Prostate gland (tissue), 2 donors: ENCODE results near the gene MYH9. TPM values are rescaled to one million over a fixed set of nuclear protein-coding genes. Genes with fewer than 3 reads are reported as not detected.
"Not testable (repeated sequence)": the region's sequence is repeated elsewhere in the genome, so short reads cannot be mapped to it uniquely, and the experiment has no call there.

Experiments
- DNase-seq: peaks from one replicate; pipeline ENCODE4 v3.0.0-alpha.2; 2019; ENCODE audit warnings: low spot score
- H3K27ac ChIP-seq, 2 donors: fragments of 200-600 bp; sonication (generic); 2 replicates each; pipeline ENCODE4 v1.5.1; 2017 to 2019
- H3K27me3 ChIP-seq: fragments of 200-600 bp; sonication (generic); replicated peaks from 2 replicates; pipeline ENCODE4 v1.5.1; 2019; ENCODE audit not compliant: insufficient read depth
- H3K36me3 ChIP-seq, 2 donors: fragments of 200-600 bp; sonication (generic); 1 replicate in 1 of 2; 2 replicates in 1 of 2; pipeline versions ENCODE4 v1.5.1 to v1.8.1; 2017 to 2019
- H3K4me1 ChIP-seq: fragments of 200-600 bp; sonication (generic); replicated peaks from 2 replicates; pipeline ENCODE4 v1.5.1; 2019
- H3K4me3 ChIP-seq, 2 donors: fragments of 200-600 bp; sonication (generic); 2 replicates each; pipeline ENCODE4 v1.5.1; 2017 to 2019
- H3K9me3 ChIP-seq: fragments of 200-600 bp; sonication (generic); 2 replicates; pipeline ENCODE4 v1.5.1; 2017
- POLR2A ChIP-seq: fragments of 450-650 bp; IDR thresholded peaks from one replicate; pipeline ENCODE4 v1.6.1; 2016; ENCODE audit warnings: antibody characterized with exemption, mild to moderate bottlenecking
- POLR2AphosphoS5 ChIP-seq: sonication (generic); formaldehyde crosslinking; IDR thresholded peaks from one replicate; pipeline ENCODE4 v1.6.1; 2017; ENCODE audit warnings: antibody characterized with exemption
- WGBS: methylation state at CpG from one replicate; pipeline ENCODE4 v1.1.5; 2018; 5-methylcytosine and 5-hydroxymethylcytosine counted together
- intact Hi-C: fragments of 100-400 bp; cut with DNase I; formaldehyde crosslinking; loops from one replicate; pipeline ENCODE4 v1.14.2; 2022
- total RNA-seq, 2 donors: library from RNA; depleted of rRNA; stranded (reverse); fragments of >200 nt; gene quantifications; one replicate each; pipeline ENCODE4 v1.1.0, GENCODE V29; 2016
- TF ChIP-seq, protein P1 (sequence below), 4 experiments: fragments of 200-600 bp in 2 of 4; fragments of 450-650 bp in 2 of 4; sonication (generic) in 2 of 4; IDR thresholded peaks; 1 replicate in 3 of 4; 2 replicates in 1 of 4; pipeline ENCODE4 v1.5.1; 2016 to 2019; ENCODE audit warnings: antibody characterized with exemption in 4 of 4, mild to moderate bottlenecking in 2 of 4, moderate library complexity in 2 of 4

The MYH9 gene
- total RNA-seq, 2 donors from 2014 or later, result 295 to 329 TPM

GRCh38 chr22:36256478-36256877, 131.3 kb downstream of the MYH9 start:
- no peak for TF ChIP-seq POLR2AphosphoS5
- no peak for TF ChIP-seq POLR2A
- TF ChIP-seq, protein P1, sequence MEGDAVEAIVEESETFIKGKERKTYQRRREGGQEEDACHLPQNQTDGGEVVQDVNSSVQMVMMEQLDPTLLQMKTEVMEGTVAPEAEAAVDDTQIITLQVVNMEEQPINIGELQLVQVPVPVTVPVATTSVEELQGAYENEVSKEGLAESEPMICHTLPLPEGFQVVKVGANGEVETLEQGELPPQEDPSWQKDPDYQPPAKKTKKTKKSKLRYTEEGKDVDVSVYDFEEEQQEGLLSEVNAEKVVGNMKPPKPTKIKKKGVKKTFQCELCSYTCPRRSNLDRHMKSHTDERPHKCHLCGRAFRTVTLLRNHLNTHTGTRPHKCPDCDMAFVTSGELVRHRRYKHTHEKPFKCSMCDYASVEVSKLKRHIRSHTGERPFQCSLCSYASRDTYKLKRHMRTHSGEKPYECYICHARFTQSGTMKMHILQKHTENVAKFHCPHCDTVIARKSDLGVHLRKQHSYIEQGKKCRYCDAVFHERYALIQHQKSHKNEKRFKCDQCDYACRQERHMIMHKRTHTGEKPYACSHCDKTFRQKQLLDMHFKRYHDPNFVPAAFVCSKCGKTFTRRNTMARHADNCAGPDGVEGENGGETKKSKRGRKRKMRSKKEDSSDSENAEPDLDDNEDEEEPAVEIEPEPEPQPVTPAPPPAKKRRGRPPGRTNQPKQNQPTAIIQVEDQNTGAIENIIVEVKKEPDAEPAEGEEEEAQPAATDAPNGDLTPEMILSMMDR (IDR thresholded peaks at IDR 0.05), result no peak
- no peak for DNase-seq
- Histone ChIP-seq H3K36me3 (no peaks in the 10 kb centered on the region), H3K9me3 (no peaks in the 10 kb centered on the region), H3K27me3 (no peaks in the 10 kb centered on the region), H3K27ac (no peak overlapping the region), H3K4me3 (no peak overlapping the region), H3K4me1 (peaks cover 3% of the 10 kb centered on the region)
- intact Hi-C loops, result no loop called here
- 86% methylated on average over 3 of the region's 3 CpGs for WGBS

DNA sequence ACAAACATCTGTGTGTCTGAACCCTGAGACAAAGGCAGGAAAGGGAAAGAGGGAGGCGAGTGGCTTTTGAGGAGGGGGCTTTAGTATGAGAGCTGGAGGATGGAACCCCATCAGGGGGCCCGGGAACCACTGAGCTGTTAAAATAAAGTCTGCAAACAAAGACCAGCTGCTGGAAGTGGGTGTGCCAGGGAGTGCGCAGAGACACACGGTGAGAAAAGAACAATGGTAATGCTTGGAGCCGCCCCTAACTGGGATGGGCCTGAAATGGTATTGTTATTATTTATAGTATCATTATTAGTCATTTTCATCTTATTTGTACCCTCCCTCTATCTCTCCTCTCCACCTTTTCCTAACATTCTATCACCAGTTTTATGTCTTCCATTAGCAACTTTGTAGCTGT, 132.2 kb downstream of the MYH9 start:
- H3K36me3 ChIP-seq, H3K4me1 ChIP-seq, H3K4me3 ChIP-seq, H3K9me3 ChIP-seq, H3K27me3 ChIP-seq, intact Hi-C loops, DNase-seq: not testable (repeated sequence)
- WGBS, result 83% methylated on average over 1 of the region's 5 CpGs
- peak overlapping the region in 1 of 2 donors; percentile 53 for H3K27ac ChIP-seq

DNA sequence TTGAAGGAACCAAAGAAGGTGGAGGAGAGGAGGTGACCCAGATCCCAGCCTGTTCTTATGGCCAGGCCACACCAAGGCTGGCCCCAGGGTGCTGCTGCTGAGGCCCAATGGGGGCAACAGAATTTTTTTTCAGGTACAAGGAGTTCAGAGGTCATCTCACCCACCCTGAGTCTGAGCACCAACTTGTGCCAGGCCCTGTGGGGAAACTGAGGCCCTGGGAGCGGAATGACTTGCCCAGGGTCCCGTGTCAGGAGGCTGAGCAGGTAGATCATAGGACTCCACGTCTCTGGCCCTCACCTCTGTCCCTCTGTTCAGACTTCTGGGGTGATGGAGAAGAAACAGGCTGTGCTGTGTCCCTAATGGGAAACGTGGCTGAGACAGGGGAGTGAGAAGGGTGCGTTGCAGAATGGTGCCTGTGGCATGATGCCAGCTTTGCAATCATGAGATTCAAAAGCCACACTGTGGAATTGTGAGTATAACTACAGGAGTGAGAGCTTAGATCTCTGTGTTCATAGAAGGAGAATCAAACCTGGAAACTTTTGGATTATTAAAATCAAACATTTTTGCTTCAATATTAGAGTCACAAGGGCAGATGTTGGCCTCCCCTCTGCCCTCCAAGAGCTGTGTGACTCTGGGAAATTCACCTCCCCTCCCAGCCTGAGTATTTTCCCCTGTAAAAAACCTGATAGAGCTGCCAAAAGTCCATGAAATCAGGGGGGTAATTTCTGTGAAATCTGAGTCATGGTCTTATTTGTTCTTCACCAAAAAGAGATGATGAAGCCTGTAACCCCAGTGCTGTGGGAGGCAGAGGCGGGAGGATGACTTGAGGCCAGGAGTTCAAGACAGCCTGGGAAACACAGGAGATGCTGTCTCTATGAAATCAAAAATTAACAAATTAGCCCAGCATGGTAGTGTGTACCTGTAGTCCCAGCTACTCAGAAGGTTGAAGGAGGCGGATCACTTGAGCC, 134.0 kb downstream of the MYH9 start:
- Histone ChIP-seq H3K27ac (peak overlapping the region; percentile 76 to 83), H3K9me3 (no peaks in the 10 kb centered on the region), H3K4me3 (peak overlapping the region; percentile 40 to 42), H3K27me3 (no peaks in the 10 kb centered on the region), H3K4me1 (peaks cover 3% of the 10 kb centered on the region), H3K36me3 (no peaks in the 10 kb centered on the region)
- TF ChIP-seq, protein P1 (IDR thresholded peaks at IDR 0.05), result no peak
- TF ChIP-seq POLR2AphosphoS5, result no peak
- no peak for TF ChIP-seq POLR2A
- 55% methylated on average over 7 of the region's 7 CpGs for WGBS
- intact Hi-C loops, result no loop called here
- DNase-seq, result peak; percentile 33

DNA sequence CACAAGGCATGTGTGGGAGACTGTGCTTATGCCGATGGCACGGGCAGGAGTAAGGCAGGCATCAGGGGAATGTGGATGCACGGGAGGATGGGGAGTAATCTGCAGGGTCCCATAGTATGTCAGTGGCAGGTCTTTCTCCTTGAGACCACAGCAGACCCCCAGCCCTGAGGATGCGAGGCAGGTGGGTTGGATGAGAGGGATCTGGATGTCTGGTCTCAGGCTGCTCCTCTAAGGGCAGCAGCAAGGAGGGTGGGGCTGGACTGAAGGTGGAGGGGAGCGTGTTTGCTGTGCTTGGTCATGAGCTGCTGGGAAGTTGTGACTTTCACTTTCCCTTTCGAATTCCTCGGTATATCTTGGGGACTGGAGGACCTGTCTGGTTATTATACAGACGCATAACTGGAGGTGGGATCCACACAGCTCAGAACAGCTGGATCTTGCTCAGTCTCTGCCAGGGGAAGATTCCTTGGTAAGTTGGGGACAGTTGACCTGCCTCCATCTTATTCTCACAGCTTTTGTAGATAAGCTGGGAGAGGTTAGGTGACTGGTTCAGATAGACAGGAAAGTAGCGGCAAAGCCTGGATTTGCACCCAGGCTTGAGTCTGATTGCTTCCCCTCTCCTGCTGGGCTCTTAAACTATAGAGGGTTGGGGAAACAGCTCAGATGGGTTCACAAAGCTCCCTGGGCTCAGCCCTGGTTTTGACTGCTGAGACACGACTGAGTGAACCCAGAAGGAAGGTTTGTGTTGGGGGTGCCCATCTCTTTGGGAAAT, 134.8 kb downstream of the MYH9 start, which contains the start of gene APOL1:
APOL1 (plus strand) TSS at position 380 of the 769 bp plus-strand sequence. CDS start 1,823 bp downstream, outside the sequence.
- DNase-seq, result peak; percentile 65
- intact Hi-C loops, result no loop called here
- Histone ChIP-seq H3K4me1 (no peaks in the 10 kb centered on the region), H3K27ac (peak within 1 kb of the TSS; percentile 76 to 83), H3K36me3 (no peaks in the 10 kb centered on the region), H3K4me3 (peak within 1 kb of the TSS; percentile 40 to 42), H3K27me3 (no peaks in the 10 kb centered on the region), H3K9me3 (no peaks in the 10 kb centered on the region)
- peak; percentile 87 for TF ChIP-seq POLR2AphosphoS5
- peak; percentile 80 for TF ChIP-seq POLR2A
- TF ChIP-seq, protein P1 (IDR thresholded peaks at IDR 0.05), result peak in 1 of 4 experiments; percentile 3
- 33% methylated on average over 10 of the region's 10 CpGs for WGBS

- H3K27ac ChIP-seq, result peak overlapping the region in 1 of 2 donors; percentile 83
- 91% methylated on average over 7 of the region's 7 CpGs for WGBS
- H3K36me3 ChIP-seq, intact Hi-C loops, H3K4me3 ChIP-seq, H3K4me1 ChIP-seq, H3K27me3 ChIP-seq, H3K9me3 ChIP-seq, DNase-seq: not testable (repeated sequence)
Observed at GRCh38 chr22:36251979-36252608, 135.7 kb downstream of the MYH9 start.

- H3K9me3 ChIP-seq, H3K4me3 ChIP-seq, H3K27ac ChIP-seq, H3K36me3 ChIP-seq, intact Hi-C loops, DNase-seq, H3K4me1 ChIP-seq, H3K27me3 ChIP-seq: not testable (repeated sequence)
- WGBS, result 76% methylated on average over 24 of the region's 24 CpGs
Observed at GRCh38 chr22:36250292-36250960, 137.3 kb downstream of the MYH9 start.
